ENCODE data around the gene SLC47A1. TPM values are rescaled to one million over a fixed set of nuclear protein-coding genes. Genes with fewer than 3 reads are reported as not detected.

The SLC47A1 gene
- 0.22 and 0.34 TPM in 2 replicates for total RNA-seq

GRCh38 chr17:19533718-19534561 lies at the start of gene SLC47A1:
Gene SLC47A1, plus strand, starts transcription at chr17:19533854. Its CDS starts 86 bp downstream, at chr17:19533940.

Other genes with a start within 250 kb of the SLC47A1 start
- gene B9D1, start 171.1 kb upstream of the SLC47A1 start, total RNA-seq = 11.9 and 12.4 TPM in 2 replicates
- 11.8 and 17.2 TPM in 2 replicates for gene MAPK7, start 155.4 kb upstream of the SLC47A1 start, total RNA-seq
- not detected in 2 replicates for gene MFAP4, start 146.7 kb upstream of the SLC47A1 start, total RNA-seq
- 0.34 and 0.54 TPM in 2 replicates for gene RNF112, start 122.6 kb upstream of the SLC47A1 start, total RNA-seq
- 41.5 and 55.3 TPM in 2 replicates for gene ALDH3A2, start 114.9 kb downstream of the SLC47A1 start, total RNA-seq
- gene SLC47A2, start 182.7 kb downstream of the SLC47A1 start, total RNA-seq = not detected in 2 replicates
- gene ALDH3A1, start 214.4 kb downstream of the SLC47A1 start, total RNA-seq = 0.09 and 0.33 TPM in 2 replicates